ENCODE measurements around the gene MOB3B.

- no peak; the same call in 1 of the 2 replicates for TF ChIP-seq SIN3A (IDR thresholded peaks at IDR 0.05; ENCODE audit: borderline replicate concordance, insufficient read depth, low read length)
- TF ChIP-seq POLR2AphosphoS5 (IDR thresholded peaks at IDR 0.05; ENCODE audit: low read depth, low read length) = peak; percentile 37
Observed at GRCh38 chr9:27573634-27574590, 44.3 kb upstream of the MOB3B start.

Measured in PFSK-1 (cell line).